Measurements from ENCODE around the gene BUD13. TPM values are rescaled to one million over a fixed set of nuclear protein-coding genes. Genes with fewer than 3 reads are reported as not detected.

BUD13 gene
- polyA plus RNA-seq, 1 donor (not counting 4 experiments of a cell fraction or from before 2014, with no cell fraction given) = 12.6 TPM

GRCh38 chr11:116750070-116750718 lies 22.6 kb downstream of the BUD13 start:
- Histone ChIP-seq H4K20me1 (ENCODE audit: control insufficient read depth, extremely low read depth, insufficient read depth, low read length) (no peaks in the 10 kb centered on the region), H3K27ac (ENCODE audit: control insufficient read depth, insufficient read depth, low read length) (no peak overlapping the region), H3K9me3 (ENCODE audit: control insufficient read depth, low read depth, low read length) (no peaks in the 10 kb centered on the region), H3K9ac (ENCODE audit: control insufficient read depth, extremely low read depth, insufficient read depth, low read length) (no peak overlapping the region), H3K4me1 (ENCODE audit: control insufficient read depth, extremely low read depth, insufficient read depth, low read length) (no peaks in the 10 kb centered on the region), H3K36me3 (ENCODE audit: control insufficient read depth in 2 of 2, extremely low read depth in 1 of 2, insufficient read depth in 2 of 2, low read length in 2 of 2) (peaks cover 6 to 16% of the 10 kb centered on the region in 2 experiments), H3K4me3 (ENCODE audit: control insufficient read depth in 2 of 3, extremely low read depth in 1 of 3, insufficient read depth in 2 of 3, low read depth in 1 of 3, low read length in 3 of 3) (no peak overlapping the region), H3K9me1 (ENCODE audit: control insufficient read depth, extremely low read depth, insufficient read depth, low read length) (no peaks in the 10 kb centered on the region), H2AFZ (ENCODE audit: control insufficient read depth, low read length) (no peak overlapping the region), H3K79me2 (ENCODE audit: control insufficient read depth, insufficient read depth, low read length) (no peaks in the 10 kb centered on the region), H3K27me3 (ENCODE audit: control insufficient read depth, extremely low read depth, insufficient read depth, low read length) (no peaks in the 10 kb centered on the region), H3K4me2 (ENCODE audit: control insufficient read depth, extremely low read depth, insufficient read depth, low read depth, low read length) (no peak overlapping the region)
- TF ChIP-seq CTCF (optimal IDR thresholded peaks at IDR 0.05 in 1 of 3, IDR thresholded peaks at IDR 0.05 in 1 of 3, conservative IDR thresholded peaks at IDR 0.05 in 1 of 3; ENCODE audit: extremely low read depth in 1 of 3, insufficient read depth in 2 of 3, low read length in 3 of 3) = no peak
- FAIRE-seq (no peak), DNase-seq (ENCODE audit: low read depth, low spot score) (no peak)
- dilution Hi-C loops (cut with MboI; ENCODE audit: extremely low pct_ligation_motif_present, low sequenced_read_pairs) = no loop called here

- Histone ChIP-seq H3K4me1 (ENCODE audit: control insufficient read depth, extremely low read depth, insufficient read depth, low read length) (no peaks in the 10 kb centered on the region), H3K4me3 (ENCODE audit: control insufficient read depth in 2 of 3, extremely low read depth in 1 of 3, insufficient read depth in 2 of 3, low read depth in 1 of 3, low read length in 3 of 3) (no peak overlapping the region), H3K27me3 (ENCODE audit: control insufficient read depth, extremely low read depth, insufficient read depth, low read length) (no peaks in the 10 kb centered on the region), H2AFZ (ENCODE audit: control insufficient read depth, low read length) (no peak overlapping the region), H3K79me2 (ENCODE audit: control insufficient read depth, insufficient read depth, low read length) (no peaks in the 10 kb centered on the region), H3K9me3 (ENCODE audit: control insufficient read depth, low read depth, low read length) (no peaks in the 10 kb centered on the region), H3K9me1 (ENCODE audit: control insufficient read depth, extremely low read depth, insufficient read depth, low read length) (no peaks in the 10 kb centered on the region), H3K9ac (ENCODE audit: control insufficient read depth, extremely low read depth, insufficient read depth, low read length) (no peak overlapping the region), H4K20me1 (ENCODE audit: control insufficient read depth, extremely low read depth, insufficient read depth, low read length) (no peaks in the 10 kb centered on the region), H3K4me2 (ENCODE audit: control insufficient read depth, extremely low read depth, insufficient read depth, low read depth, low read length) (no peak overlapping the region), H3K27ac (ENCODE audit: control insufficient read depth, insufficient read depth, low read length) (no peak overlapping the region), H3K36me3 (ENCODE audit: control insufficient read depth in 2 of 2, extremely low read depth in 1 of 2, insufficient read depth in 2 of 2, low read length in 2 of 2) (no peaks in the 10 kb centered on the region)
- dilution Hi-C loops (cut with MboI; ENCODE audit: extremely low pct_ligation_motif_present, low sequenced_read_pairs) = no loop called here
- FAIRE-seq = no peak
- TF ChIP-seq EZH2 (IDR thresholded peaks at IDR 0.05; ENCODE audit: low read length) (no peak), CTCF (optimal IDR thresholded peaks at IDR 0.05 in 1 of 3, IDR thresholded peaks at IDR 0.05 in 1 of 3, conservative IDR thresholded peaks at IDR 0.05 in 1 of 3; ENCODE audit: extremely low read depth in 1 of 3, insufficient read depth in 2 of 3, low read length in 3 of 3) (no peak)
- DNase-seq (ENCODE audit: low read depth, low spot score) = no peak
Observed at GRCh38 chr11:116742104-116742503, 30.7 kb downstream of the BUD13 start.
